GM12878 (cell line): ENCODE data around the gene RAP1GAP2. TPM values are rescaled to one million over a fixed set of nuclear protein-coding genes. Genes with fewer than 3 reads are reported as not detected.

Experiments used
- ATAC-seq: fragments of 200-7000 bp; cut with Tn5 transposase; 3 replicates; pipeline ENCODE4 v1.9.1; 2020; ENCODE audit warnings: mild to moderate bottlenecking, moderate library complexity
- BruUV-seq: library from RNA; stranded (reverse); fragments of 400-500 nt; replicated peaks from 2 replicates; lab custom pipeline; 2021; lab: Mats Ljungman, UMichigan
- CTCF ChIA-PET: fragments of 300-600 bp; sonication (Branson Sonifier 250); formaldehyde crosslinking; extraction: SDS; loops from one replicate; lab custom pipeline; 2021; ENCODE audit warnings: inconsistent platforms; lab: Yijun Ruan, JAX
- POLR2A ChIA-PET: fragments of 350-600 bp; formaldehyde crosslinking; extraction: SDS; loops from one replicate; lab custom pipeline; 2021; ENCODE audit warnings: inconsistent platforms; lab: Charles Lee
- RAD21 ChIA-PET: fragments of 300-600 bp; sonication (Branson Sonifier 250); formaldehyde crosslinking; loops from one replicate; lab custom pipeline; 2023; ENCODE audit warnings: antibody characterized with exemption; ENCODE audit not compliant: unreplicated experiment; lab: Charles Lee
- SMC1A ChIA-PET: fragments of 300-600 bp; sonication (Branson Sonifier 250); formaldehyde crosslinking; loops from one replicate; lab custom pipeline; 2023; ENCODE audit not compliant: unreplicated experiment, uncharacterized antibody; lab: Charles Lee
- DNase-seq: peaks from one replicate; pipeline ENCODE4 v3.0.0-alpha.2; 2011; ENCODE audit warnings: low read depth, low spot score
- FAIRE-seq: peaks from 3 replicates; lab custom pipeline; 2011; peaks lifted over from hg19 to GRCh38; lab: Jason Lieb, UNC
- H2AFZ ChIP-seq: 2 replicates; pipeline ENCODE4 v1.6.0; 2011; ENCODE audit warnings: low read depth, low read length, control low read depth; ENCODE audit not compliant: control insufficient read depth
- H3K27ac ChIP-seq: 2 replicates; pipeline ENCODE4 v1.5.1; 2011; ENCODE audit warnings: control low read depth; ENCODE audit not compliant: control insufficient read depth, insufficient read depth
- H3K27me3 ChIP-seq, 2 experiments: replicated peaks in 1 of 2; 2 replicates each; pipeline versions ENCODE4 v1.6.0 to v1.6.1; 2011; ENCODE audit warnings: low read length in 1 of 2; ENCODE audit not compliant: control insufficient read depth in 2 of 2, insufficient read depth in 2 of 2
- H3K36me3 ChIP-seq, 2 experiments: 2 replicates each; pipeline ENCODE4 v1.5.1; 2011; ENCODE audit warnings: low read length in 1 of 2; ENCODE audit not compliant: control insufficient read depth in 2 of 2, insufficient read depth in 2 of 2
- H3K4me1 ChIP-seq: 2 replicates; pipeline ENCODE4 v1.6.1; 2011; ENCODE audit warnings: mild to moderate bottlenecking, low read length, moderate library complexity, mixed read lengths; ENCODE audit not compliant: control insufficient read depth, insufficient read depth
- H3K4me2 ChIP-seq: 2 replicates; pipeline ENCODE4 v1.6.0; 2011; ENCODE audit warnings: control low read depth; ENCODE audit not compliant: control insufficient read depth, insufficient read depth
- H3K4me3 ChIP-seq: fragments of 200-600 bp; sonication (generic); 2 replicates; pipeline ENCODE4 v1.5.1; 2016
- H3K79me2 ChIP-seq: 2 replicates; pipeline ENCODE4 v1.6.0; 2011; ENCODE audit warnings: low read length; ENCODE audit not compliant: control insufficient read depth, insufficient read depth
- H3K9ac ChIP-seq: 2 replicates; pipeline ENCODE4 v1.8.0; 2011; ENCODE audit warnings: low read length, control low read depth, mixed read lengths; ENCODE audit not compliant: control insufficient read depth, insufficient read depth
- H3K9me3 ChIP-seq: replicated peaks from 3 replicates; pipeline ENCODE4 v1.5.1; 2011; ENCODE audit warnings: mild to moderate bottlenecking, low read length; ENCODE audit not compliant: control insufficient read depth, insufficient read depth
- H4K20me1 ChIP-seq: 2 replicates; pipeline ENCODE4 v1.6.0; 2011; ENCODE audit not compliant: control insufficient read depth, insufficient read depth
- CHD2 ChIP-seq: IDR thresholded peaks from 2 replicates; pipeline ENCODE4 v1.6.1; 2011; ENCODE audit warnings: low read depth, low read length, improper control_type of control experiment, borderline replicate concordance
- CHD4 ChIP-seq: fragments of 200-600 bp; sonication (generic); IDR thresholded peaks from 2 replicates; pipeline ENCODE4 v1.6.1; 2016; ENCODE audit warnings: mild to moderate bottlenecking
- EP300 ChIP-seq, 2 experiments: fragments of 150-350 bp in 1 of 2; IDR thresholded peaks; 2 replicates each; pipeline ENCODE4 v1.6.1; 2011 to 2012; ENCODE audit warnings: low read depth in 2 of 2, low read length in 2 of 2, borderline replicate concordance in 1 of 2, improper control_type of control experiment in 1 of 2, inconsistent platforms in 1 of 2; ENCODE audit not compliant: control insufficient read depth in 1 of 2
- HDAC2 ChIP-seq: fragments of 200-600 bp; sonication (generic); IDR thresholded peaks from 2 replicates; pipeline ENCODE4 v1.6.1; 2017
- MXI1 ChIP-seq: fragments of 150-350 bp; IDR thresholded peaks from 2 replicates; pipeline ENCODE4 v1.6.1; 2011; ENCODE audit warnings: low read depth, mild to moderate bottlenecking, inconsistent platforms, low read length, improper control_type of control experiment
- RB1 ChIP-seq: fragments of 450-650 bp; formaldehyde crosslinking; IDR thresholded peaks from 2 replicates; pipeline ENCODE4 v1.6.1; 2017; ENCODE audit warnings: mild to moderate bottlenecking, borderline replicate concordance
- SMARCA5 ChIP-seq: fragments of 450-650 bp; IDR thresholded peaks from 2 replicates; pipeline ENCODE4 v1.6.1; 2017; ENCODE audit warnings: mild to moderate bottlenecking
- YY1 ChIP-seq: IDR thresholded peaks from 2 replicates; pipeline ENCODE4 v1.6.1; 2011; ENCODE audit warnings: low read depth, mild to moderate bottlenecking, low read length
- WGBS: methylation state at CpG from one replicate; pipeline ENCODE4 v1.1.6; 2016; ENCODE audit warnings: low lambda C conversion rate; ENCODE audit not compliant: insufficient replicate concordance, insufficient coverage; ENCODE audit errors: missing lambda C conversion rate; 5-methylcytosine and 5-hydroxymethylcytosine counted together
- in situ Hi-C: fragments of 300-500 bp; cut with MboI; formaldehyde crosslinking; loops from 9 replicates; pipeline ENCODE4 v1.14.3; 2018; ENCODE audit warnings: mixed read lengths
- intact Hi-C: fragments of 100-400 bp; cut with micrococcal nuclease; formaldehyde crosslinking; loops from one replicate; pipeline ENCODE4 v1.14.2; 2022; ENCODE audit not compliant: unreplicated experiment
- polyA plus RNA-seq, 11 experiments: library from polyadenylated mRNA; depleted of rRNA in 4 of 11; unstranded in 6 of 11; stranded (reverse) in 5 of 11; fragments of >200 nt; fragmentation: Nextera tagmentation in 4 of 11; fragmentation: Illumina TruSeq in 1 of 11; extraction: Ambion mirVana in 4 of 11; extraction: Trizol in 1 of 11; gene quantifications; 1 replicate in 1 of 11; 2 replicates in 10 of 11; pipeline versions ENCODE4 v1.2.1 to v1.2.3, GENCODE V29; 2011 to 2016; ENCODE audit warnings: inconsistent platforms in 2 of 11, missing spikeins in 2 of 11, low read depth in 1 of 11
- total RNA-seq, 4 experiments: library from RNA; depleted of rRNA in 3 of 4; stranded (reverse); fragments of >200 nt in 3 of 4; fragmentation: Illumina TruSeq in 1 of 4; extraction: Trizol in 1 of 4; gene quantifications; 2 replicates each; pipeline versions ENCODE4 v1.2.1 to v1.2.3, GENCODE V29; 2013 to 2021
- TF ChIP-seq, protein P1 (sequence below), 3 experiments: IDR thresholded peaks in 2 of 3; conservative IDR thresholded peaks in 1 of 3; 2 replicates each; pipeline ENCODE4 v1.5.1; 2011; ENCODE audit warnings: low read depth in 3 of 3, low read length in 3 of 3, mild to moderate bottlenecking in 3 of 3, control low read depth in 2 of 3, moderate library complexity in 2 of 3, inconsistent platforms in 1 of 3, mixed read lengths in 1 of 3; ENCODE audit not compliant: control insufficient read depth in 2 of 3, insufficient read depth in 1 of 3; ENCODE audit errors: extremely low read depth in 1 of 3
- TF ChIP-seq, protein P2 (sequence below): IDR thresholded peaks from 2 replicates; pipeline ENCODE4 v1.6.1; 2011; ENCODE audit warnings: low read depth, low read length, improper control_type of control experiment, borderline replicate concordance

Gene RAP1GAP2
- total and polyA plus RNA-seq, 10 of the 15 experiments (the other 5 are each of a cell fraction or from before 2014, with no cell fraction given): 0.03 to 0.95 (median 0.49) TPM; not detected in 2

DNA sequence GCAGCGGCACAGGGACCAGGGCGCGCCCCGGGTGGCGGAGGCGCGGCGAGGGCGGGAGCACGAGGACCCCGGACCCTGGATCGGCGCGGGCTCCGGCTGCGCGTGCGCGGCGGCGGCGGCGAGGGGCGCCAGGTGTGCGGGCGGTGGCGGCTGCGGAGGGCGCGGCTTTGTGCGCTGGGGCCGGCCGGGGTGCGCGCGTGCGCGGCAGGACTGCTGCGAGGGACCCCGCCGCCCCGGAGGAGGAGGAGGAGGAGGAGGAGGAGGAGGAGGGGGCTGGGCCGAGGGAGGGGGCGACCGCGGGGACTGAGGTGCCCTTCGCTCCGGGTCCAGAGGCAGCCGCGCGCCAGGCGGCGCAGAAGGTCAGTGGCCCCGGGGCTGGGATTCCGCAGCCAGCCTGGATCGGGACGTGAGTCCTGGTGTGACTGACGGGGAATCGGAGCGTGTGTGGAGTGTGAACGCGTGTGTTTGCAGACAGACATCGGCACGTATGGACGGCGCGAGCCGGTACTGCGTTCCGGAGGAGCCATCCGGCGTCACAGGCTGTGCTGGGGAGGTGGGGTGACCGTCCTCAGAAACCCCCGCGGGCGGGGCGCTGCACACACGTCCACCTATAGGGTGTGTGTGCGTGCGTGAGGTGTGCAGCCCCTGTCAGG lies 19.5 kb upstream of the RAP1GAP2 start:
- Histone ChIP-seq H3K4me1 (no peaks in the 10 kb centered on the region), H3K9ac (no peak overlapping the region), H4K20me1 (no peaks in the 10 kb centered on the region), H2AFZ (no peak overlapping the region), H3K4me2 (no peak overlapping the region), H3K9me3 (no peaks in the 10 kb centered on the region), H3K27me3 (peaks cover 0 to 7% of the 10 kb centered on the region in 2 experiments; a peak in 3 of 4 replicates), H3K27ac (no peak overlapping the region), H3K36me3 (no peaks in the 10 kb centered on the region), H3K79me2 (no peaks in the 10 kb centered on the region), H3K4me3 (no peak overlapping the region)
- no peak for FAIRE-seq
- ChIA-PET POLR2A (no interaction called here), CTCF (no interaction called here), RAD21 (no interaction called here), SMC1A (no interaction called here)
- DNase-seq: no peak
- in situ Hi-C loops (no loop called here), intact Hi-C loops (no loop called here)
- ATAC-seq: no peak
- BruUV-seq: no TSS peak
- WGBS: 32% methylated on average over 47 of the region's 80 CpGs
- TF ChIP-seq, protein P1, sequence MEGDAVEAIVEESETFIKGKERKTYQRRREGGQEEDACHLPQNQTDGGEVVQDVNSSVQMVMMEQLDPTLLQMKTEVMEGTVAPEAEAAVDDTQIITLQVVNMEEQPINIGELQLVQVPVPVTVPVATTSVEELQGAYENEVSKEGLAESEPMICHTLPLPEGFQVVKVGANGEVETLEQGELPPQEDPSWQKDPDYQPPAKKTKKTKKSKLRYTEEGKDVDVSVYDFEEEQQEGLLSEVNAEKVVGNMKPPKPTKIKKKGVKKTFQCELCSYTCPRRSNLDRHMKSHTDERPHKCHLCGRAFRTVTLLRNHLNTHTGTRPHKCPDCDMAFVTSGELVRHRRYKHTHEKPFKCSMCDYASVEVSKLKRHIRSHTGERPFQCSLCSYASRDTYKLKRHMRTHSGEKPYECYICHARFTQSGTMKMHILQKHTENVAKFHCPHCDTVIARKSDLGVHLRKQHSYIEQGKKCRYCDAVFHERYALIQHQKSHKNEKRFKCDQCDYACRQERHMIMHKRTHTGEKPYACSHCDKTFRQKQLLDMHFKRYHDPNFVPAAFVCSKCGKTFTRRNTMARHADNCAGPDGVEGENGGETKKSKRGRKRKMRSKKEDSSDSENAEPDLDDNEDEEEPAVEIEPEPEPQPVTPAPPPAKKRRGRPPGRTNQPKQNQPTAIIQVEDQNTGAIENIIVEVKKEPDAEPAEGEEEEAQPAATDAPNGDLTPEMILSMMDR (IDR thresholded peaks at IDR 0.05 in 2 of 3, conservative IDR thresholded peaks at IDR 0.05 in 1 of 3; ENCODE audit: control insufficient read depth in 2 of 3, extremely low read depth in 1 of 3, insufficient read depth in 1 of 3, low read depth in 3 of 3, low read length in 3 of 3): no peak
- TF ChIP-seq RB1: no peak
- TF ChIP-seq CHD4: no peak
- no peak for TF ChIP-seq MXI1
- no peak for TF ChIP-seq SMARCA5
- no peak for TF ChIP-seq HDAC2
- no peak for TF ChIP-seq EP300 (IDR thresholded peaks at IDR 0.05; ENCODE audit: borderline replicate concordance in 1 of 2, control insufficient read depth in 1 of 2, low read depth in 2 of 2, low read length in 2 of 2)
- TF ChIP-seq CHD2: no peak
- TF ChIP-seq YY1: no peak
- TF ChIP-seq, protein P2, sequence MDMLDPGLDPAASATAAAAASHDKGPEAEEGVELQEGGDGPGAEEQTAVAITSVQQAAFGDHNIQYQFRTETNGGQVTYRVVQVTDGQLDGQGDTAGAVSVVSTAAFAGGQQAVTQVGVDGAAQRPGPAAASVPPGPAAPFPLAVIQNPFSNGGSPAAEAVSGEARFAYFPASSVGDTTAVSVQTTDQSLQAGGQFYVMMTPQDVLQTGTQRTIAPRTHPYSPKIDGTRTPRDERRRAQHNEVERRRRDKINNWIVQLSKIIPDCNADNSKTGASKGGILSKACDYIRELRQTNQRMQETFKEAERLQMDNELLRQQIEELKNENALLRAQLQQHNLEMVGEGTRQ: no peak
